ENCODE data around the gene GABRD. TPM values are rescaled to one million over a fixed set of nuclear protein-coding genes. Genes with fewer than 3 reads are reported as not detected.
"Not testable (repeated sequence)": the region's sequence is repeated elsewhere in the genome, so short reads cannot be mapped to it uniquely, and the experiment has no call there.

Gene GABRD, protein sequence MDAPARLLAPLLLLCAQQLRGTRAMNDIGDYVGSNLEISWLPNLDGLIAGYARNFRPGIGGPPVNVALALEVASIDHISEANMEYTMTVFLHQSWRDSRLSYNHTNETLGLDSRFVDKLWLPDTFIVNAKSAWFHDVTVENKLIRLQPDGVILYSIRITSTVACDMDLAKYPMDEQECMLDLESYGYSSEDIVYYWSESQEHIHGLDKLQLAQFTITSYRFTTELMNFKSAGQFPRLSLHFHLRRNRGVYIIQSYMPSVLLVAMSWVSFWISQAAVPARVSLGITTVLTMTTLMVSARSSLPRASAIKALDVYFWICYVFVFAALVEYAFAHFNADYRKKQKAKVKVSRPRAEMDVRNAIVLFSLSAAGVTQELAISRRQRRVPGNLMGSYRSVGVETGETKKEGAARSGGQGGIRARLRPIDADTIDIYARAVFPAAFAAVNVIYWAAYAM
- total RNA-seq: not detected

DNA sequence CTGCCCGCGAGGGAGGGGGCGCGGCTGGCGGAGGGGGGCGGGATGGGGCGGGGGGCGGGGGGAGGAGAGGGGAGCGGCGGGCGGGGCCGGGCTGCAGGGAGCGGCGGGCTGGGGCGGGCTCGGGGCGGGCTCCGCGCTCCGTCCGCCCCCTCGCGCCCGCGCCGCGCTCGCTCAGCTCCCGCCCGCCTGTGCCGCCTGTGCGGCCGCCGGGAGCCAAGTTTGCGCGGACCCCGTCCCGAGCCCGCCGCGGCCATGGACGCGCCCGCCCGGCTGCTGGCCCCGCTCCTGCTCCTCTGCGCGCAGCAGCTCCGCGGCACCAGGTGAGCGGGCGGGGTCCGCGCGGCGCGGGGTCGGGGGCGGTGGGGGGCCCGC, at the start of gene GABRD:
GABRD (plus strand) TSS at position 174 of the 372 bp plus-strand sequence; CDS start at position 253, 79 bp downstream.
- Mint-ChIP-seq H3K36me3 (ENCODE audit: low read depth) (no peaks in the 10 kb centered on the region), H3K4me3 (no peak within 1 kb of the TSS), H3K4me1 (peaks cover 2% of the 10 kb centered on the region), H3K9me3 (no peaks in the 10 kb centered on the region), H3K27me3 (peaks cover 59% of the 10 kb centered on the region), H3K27ac (no peak within 1 kb of the TSS)
- POLR2A ChIA-PET: no interaction called here
- CTCF ChIA-PET: no interaction called here
- no peak for DNase-seq

DNA sequence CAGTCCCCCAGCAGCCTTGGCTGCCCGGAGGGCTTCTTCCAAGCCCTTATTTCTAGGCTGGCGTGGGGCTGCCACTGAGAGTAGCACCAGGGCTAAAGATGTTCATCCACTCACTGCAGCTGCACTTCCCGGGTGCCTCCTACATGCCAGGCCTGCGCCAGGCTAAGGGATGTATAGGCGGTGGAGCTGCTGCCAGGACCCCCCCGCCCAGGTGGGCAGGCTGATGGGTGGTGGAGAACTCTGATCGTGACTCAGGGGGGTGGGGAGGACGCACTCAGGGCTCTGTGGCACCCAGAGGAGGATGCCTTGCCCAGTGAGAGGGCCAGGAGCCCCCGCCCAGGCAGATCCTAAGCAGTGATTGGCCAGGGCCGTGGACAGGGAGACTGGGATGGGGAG, 49.6 kb upstream of the GABRD start:
- Mint-ChIP-seq H3K27ac (no peak overlapping the region), H3K4me3 (no peak overlapping the region), H3K27me3 (no peaks in the 10 kb centered on the region), H3K4me1 (no peaks in the 10 kb centered on the region), H3K36me3 (ENCODE audit: low read depth) (no peaks in the 10 kb centered on the region), H3K9me3 (peaks cover 10% of the 10 kb centered on the region)
- DNase-seq: no peak
- CTCF ChIA-PET: no interaction called here
- POLR2A ChIA-PET: no interaction called here

DNA sequence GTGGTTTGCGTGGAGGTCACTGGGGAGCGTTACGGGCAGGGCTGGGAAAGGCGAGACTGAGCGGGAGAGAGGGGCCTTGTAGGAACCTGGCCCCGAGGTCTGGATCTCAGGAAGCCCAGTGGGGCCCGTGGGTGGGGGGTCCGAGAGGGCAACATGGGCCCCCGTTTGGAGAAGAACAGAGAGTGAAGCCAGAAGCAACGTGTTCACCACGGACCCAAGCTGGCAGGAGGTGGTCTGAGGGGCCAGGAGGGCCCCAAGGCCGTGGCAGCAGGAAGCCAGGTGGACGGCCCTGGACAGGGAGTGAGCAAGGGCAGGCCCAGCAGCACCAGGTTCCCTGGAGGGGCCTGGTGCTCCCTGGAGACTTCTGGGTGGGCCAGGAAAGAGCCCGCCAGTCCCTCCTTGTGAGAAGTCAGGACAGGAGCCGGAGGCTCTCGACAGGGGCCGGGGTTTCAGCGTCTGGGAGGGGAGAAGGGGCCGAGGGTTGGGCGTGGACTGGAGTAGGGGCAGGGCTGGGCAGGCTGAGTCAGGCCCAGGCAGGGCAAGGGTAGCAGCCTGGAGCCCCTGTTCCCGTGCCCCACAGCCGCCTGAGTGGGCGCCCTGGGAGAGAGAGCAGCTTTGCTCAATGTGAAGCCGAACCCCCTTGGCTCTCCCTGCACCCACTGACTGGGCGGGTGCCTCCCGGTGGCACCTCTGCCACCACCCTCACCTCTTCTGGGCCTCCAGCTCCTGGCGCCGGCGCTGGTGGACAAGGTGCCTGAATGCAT, 49.0 kb upstream of the GABRD start:
- ChIA-PET CTCF (no interaction called here), POLR2A (no interaction called here)
- Mint-ChIP-seq H3K4me1 (no peaks in the 10 kb centered on the region), H3K27me3 (no peaks in the 10 kb centered on the region), H3K9me3 (peaks cover 10% of the 10 kb centered on the region), H3K27ac (no peak overlapping the region), H3K4me3 (no peak overlapping the region), H3K36me3 (ENCODE audit: low read depth) (no peaks in the 10 kb centered on the region)
- no peak for DNase-seq

DNA sequence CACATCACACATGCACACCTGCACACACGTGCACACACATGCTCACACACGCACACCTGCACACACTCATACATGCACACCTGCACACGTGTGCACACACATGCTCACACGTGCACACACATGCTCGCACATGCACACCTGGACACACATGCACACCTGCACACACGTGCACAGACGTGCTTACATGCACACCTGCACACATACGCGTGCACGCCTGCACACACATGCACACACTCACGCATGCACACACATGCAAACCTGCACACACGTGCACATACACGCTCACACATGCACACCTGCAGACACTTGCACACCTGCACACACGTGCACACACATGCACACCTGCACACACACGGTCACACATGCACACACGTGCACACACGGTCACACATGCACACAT, 48.1 kb upstream of the GABRD start:
- DNase-seq: no peak
- POLR2A ChIA-PET: no interaction called here
- no peaks in the 10 kb centered on the region for H3K36me3 Mint-ChIP-seq (ENCODE audit: low read depth)
- H3K27me3 Mint-ChIP-seq: no peaks in the 10 kb centered on the region
- peaks cover 10% of the 10 kb centered on the region for H3K9me3 Mint-ChIP-seq
- no peaks in the 10 kb centered on the region for H3K4me1 Mint-ChIP-seq
- no peak overlapping the region for H3K4me3 Mint-ChIP-seq
- CTCF ChIA-PET: no interaction called here
- H3K27ac Mint-ChIP-seq: no peak overlapping the region

DNA sequence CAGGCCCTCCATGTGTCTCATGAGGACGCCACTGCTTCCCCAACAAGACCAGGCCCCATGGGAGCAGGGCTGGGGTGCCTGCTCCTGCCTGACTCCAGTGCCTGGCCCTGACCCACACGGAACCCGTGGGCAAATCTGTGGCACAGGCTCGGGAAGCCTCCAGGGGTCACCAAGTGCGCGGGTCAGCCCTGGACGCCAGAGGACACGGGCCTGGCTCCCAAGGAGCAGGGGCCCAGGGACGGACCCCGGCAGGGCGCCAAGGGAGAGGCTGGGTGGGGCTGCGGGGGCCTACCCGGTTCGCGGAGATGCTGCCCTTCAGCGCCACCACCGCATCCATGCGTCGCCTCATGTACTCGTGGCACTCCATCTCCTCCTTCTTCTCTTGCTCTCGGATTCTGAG, 47.5 kb upstream of the GABRD start:
- H3K27ac Mint-ChIP-seq: no peak overlapping the region
- POLR2A ChIA-PET: no interaction called here
- no peaks in the 10 kb centered on the region for H3K36me3 Mint-ChIP-seq (ENCODE audit: low read depth)
- peaks cover 10% of the 10 kb centered on the region for H3K9me3 Mint-ChIP-seq
- H3K27me3 Mint-ChIP-seq: no peaks in the 10 kb centered on the region
- CTCF ChIA-PET: no interaction called here
- no peak overlapping the region for H3K4me3 Mint-ChIP-seq
- no peak for DNase-seq
- no peaks in the 10 kb centered on the region for H3K4me1 Mint-ChIP-seq

DNA sequence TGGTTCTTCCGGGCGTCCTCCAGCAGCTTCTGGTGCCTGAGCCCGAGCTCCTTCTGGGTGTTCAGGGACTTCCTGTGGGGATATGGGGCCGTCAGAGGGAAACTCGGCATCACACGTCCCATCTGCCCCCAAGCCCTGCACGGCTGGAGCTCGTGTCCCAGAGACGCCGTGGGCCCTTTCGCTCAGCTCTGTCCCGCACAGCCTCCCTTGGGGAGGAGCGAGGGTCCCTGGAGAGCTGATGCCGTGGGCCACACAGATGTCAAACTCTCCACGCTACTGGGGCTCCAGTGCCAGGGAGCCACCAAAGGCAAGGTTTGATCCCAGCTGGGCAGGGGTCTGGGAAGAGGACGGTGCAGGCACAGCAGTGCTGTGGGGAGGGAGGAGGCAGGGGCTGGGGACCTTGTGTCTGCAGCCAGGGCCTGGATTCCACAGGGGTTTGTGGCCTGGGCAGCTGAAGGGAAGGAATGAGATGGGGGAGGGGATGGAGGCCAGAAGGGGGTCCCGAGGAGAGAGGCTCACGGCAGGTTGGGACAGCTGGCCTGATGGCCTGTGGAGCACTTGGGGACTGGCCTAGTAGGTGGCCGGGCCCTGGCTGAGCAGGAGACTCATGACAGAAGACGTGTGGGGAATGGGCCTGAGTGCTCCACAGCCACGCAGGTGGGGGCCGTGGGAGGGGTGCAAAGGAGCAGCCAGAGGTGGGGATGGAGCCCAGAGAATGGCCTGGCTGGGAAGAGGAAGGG, 46.0 kb upstream of the GABRD start:
- Mint-ChIP-seq H3K27me3 (no peaks in the 10 kb centered on the region), H3K4me1 (no peaks in the 10 kb centered on the region), H3K27ac (no peak overlapping the region), H3K9me3 (peaks cover 10% of the 10 kb centered on the region), H3K36me3 (ENCODE audit: low read depth) (no peaks in the 10 kb centered on the region), H3K4me3 (no peak overlapping the region)
- ChIA-PET CTCF (no interaction called here), POLR2A (no interaction called here)
- DNase-seq: no peak

DNA sequence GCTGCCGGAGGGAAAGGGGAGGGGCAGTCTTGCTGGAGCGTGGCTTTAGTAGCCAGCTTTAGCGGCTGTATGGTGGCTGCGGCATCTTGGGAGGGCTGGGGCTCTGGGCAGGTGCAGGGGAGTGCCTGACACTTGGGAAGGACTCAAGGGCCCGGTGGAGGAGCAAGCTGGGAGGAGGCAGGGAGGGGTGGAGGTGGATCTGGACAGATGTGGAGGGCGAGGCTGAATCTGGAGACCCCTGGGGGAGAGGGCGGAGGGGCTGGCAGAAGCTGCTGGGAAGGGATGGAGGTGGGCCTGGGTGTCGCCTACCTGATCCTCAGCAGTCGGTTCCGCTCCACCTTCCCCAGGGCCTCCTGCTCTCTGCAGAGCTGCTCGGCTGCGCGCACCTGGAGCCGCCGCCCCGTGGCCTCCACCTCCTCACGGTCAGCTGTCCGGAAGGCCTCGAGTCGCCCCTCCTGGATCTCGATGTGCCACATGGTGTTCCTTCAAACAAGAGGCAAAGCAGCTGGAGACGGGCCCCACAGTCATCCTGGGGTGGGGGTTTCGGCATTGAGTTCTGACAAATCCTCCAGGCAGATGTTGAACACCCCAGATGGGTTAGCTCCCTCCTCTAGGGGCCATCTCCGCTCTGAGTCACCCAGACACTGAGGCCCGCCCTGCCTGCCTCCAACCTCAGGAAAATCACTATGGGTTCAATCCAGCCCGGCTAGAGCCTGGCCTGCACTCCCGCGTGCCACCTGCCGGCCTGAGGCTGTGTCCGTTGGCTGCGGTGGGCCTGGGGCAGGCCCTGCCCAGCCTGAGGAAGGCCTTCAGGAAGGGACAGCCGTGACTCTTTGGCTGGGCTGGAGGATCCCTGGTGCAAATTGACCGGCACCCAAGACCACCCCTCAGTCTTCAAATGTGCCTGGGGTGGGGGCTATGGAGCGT, 45.2 kb upstream of the GABRD start:
- CTCF ChIA-PET: no interaction called here

DNA sequence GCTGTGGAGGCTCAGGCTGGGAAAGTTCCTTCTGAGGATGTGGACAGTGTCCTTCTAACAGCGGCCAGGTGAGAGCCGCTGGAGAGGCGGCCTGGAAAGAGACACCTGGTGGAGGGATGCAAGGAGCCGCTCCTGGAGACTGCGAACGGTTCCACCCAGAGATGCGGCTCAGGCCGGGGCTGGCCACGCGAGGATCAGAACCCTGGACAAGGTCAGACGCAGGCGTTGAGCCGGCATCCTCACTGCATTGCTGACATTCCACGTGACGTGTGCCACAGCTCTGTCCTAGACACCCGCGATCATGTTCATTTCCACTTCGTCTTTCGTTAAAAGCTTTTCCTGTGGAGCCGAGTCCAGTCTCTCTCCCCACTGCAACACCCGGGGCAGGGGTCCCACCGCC, 44.3 kb upstream of the GABRD start:
- CTCF ChIA-PET: no interaction called here

More for the DNA sequence above, 45.2 kb upstream of the GABRD start:
- H3K36me3 Mint-ChIP-seq (ENCODE audit: low read depth): peaks cover 3% of the 10 kb centered on the region
- no peak overlapping the region for H3K27ac Mint-ChIP-seq
- H3K9me3 Mint-ChIP-seq: peaks cover 15% of the 10 kb centered on the region
- POLR2A ChIA-PET: no interaction called here
- no peak overlapping the region for H3K4me3 Mint-ChIP-seq
- H3K4me1 Mint-ChIP-seq: no peaks in the 10 kb centered on the region
- no peaks in the 10 kb centered on the region for H3K27me3 Mint-ChIP-seq
- DNase-seq: no peak

DNA sequence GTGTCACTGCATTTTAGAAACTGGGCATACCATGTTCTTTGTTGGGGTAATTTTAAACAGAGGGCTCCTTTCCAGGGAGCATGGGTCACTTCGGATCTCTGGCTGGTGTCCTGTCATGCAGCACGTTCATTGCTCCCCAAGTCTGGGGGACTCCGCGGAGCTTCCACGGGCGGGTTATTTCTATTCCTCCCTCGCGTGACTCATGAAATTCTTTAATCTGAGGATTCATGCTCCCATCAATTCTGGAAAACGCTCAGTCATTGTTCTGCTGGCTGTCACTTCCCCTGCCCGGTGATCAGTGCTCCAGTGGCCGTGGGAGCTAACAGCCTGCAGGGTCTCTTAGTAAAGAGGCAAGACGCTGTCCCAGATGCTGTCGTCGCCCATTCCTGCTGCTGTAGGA, 43.6 kb upstream of the GABRD start:
- Mint-ChIP-seq H3K36me3 (ENCODE audit: low read depth) (peaks cover 7% of the 10 kb centered on the region), H3K27ac (no peak overlapping the region), H3K4me3 (no peak overlapping the region), H3K27me3 (no peaks in the 10 kb centered on the region), H3K4me1 (no peaks in the 10 kb centered on the region), H3K9me3 (peaks cover 20% of the 10 kb centered on the region)
- no peak for DNase-seq
- POLR2A ChIA-PET: no interaction called here
- CTCF ChIA-PET: no interaction called here

More for the DNA sequence above, 44.3 kb upstream of the GABRD start:
- no peak for DNase-seq
- Mint-ChIP-seq H3K27me3 (no peaks in the 10 kb centered on the region), H3K9me3 (peaks cover 19% of the 10 kb centered on the region), H3K4me3 (no peak overlapping the region), H3K27ac (no peak overlapping the region), H3K4me1 (no peaks in the 10 kb centered on the region), H3K36me3 (ENCODE audit: low read depth) (peaks cover 7% of the 10 kb centered on the region)
- POLR2A ChIA-PET: no interaction called here

DNA sequence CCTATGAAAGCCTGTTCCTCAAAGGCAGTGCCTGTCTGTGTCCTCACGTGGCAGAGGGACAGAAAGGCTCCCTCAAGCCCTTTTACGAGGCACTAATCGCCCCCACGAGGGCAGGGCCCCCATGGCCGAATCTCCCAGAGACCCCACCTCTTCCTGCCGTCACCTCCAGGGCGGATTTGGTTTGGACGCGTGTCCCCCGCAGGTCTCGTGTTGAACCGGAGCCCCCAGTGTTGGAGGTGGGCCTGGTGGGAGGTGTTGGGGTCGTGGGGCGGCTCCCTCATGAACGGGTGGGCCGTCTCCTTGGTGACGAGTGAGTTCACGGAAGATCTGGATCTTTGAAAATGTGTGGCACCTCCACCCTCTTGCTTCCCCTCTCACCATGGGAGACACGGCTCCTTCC, 43.1 kb upstream of the GABRD start:
- H3K27ac Mint-ChIP-seq: no peak overlapping the region
- ChIA-PET CTCF (no interaction called here), POLR2A (interaction anchor here (0.7 kb wide), 1 partner anchor 372 kb away, joined by 3 read pairs; no protein-coding TSS in a partner anchor)
- no peaks in the 10 kb centered on the region for H3K27me3 Mint-ChIP-seq
- no peak overlapping the region for H3K4me3 Mint-ChIP-seq
- peaks cover 17% of the 10 kb centered on the region for H3K9me3 Mint-ChIP-seq
- no peaks in the 10 kb centered on the region for H3K4me1 Mint-ChIP-seq
- no peak for DNase-seq
- peaks cover 7% of the 10 kb centered on the region for H3K36me3 Mint-ChIP-seq (ENCODE audit: low read depth)

DNA sequence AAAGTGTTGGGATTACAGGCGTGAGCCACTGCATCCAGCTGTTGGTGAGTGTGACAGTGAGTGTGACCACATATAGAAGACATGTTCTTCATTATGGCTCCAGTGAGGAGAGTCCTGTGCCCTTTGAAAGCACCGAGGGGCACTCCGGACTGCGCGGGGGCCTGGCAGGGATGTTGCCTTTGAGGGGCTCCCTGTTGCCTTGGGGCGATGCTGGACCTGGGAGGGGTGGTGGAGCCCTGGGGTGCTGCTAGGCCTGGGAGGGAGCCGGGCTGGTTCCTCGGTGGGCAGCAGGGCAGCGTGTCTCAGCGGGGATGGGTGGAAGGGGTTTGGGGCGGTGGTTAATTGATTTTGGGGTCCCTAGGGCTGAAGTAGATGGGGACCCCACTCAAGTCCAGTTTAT, 41.0 kb upstream of the GABRD start:
- CTCF ChIA-PET: no interaction called here
- Mint-ChIP-seq H3K9me3 (peaks cover 11% of the 10 kb centered on the region), H3K4me1 (no peaks in the 10 kb centered on the region), H3K27me3 (no peaks in the 10 kb centered on the region), H3K36me3 (ENCODE audit: low read depth) (peaks cover 7% of the 10 kb centered on the region), H3K27ac (no peak overlapping the region), H3K4me3 (no peak overlapping the region)
- POLR2A ChIA-PET: no interaction called here
- no peak for DNase-seq

DNA sequence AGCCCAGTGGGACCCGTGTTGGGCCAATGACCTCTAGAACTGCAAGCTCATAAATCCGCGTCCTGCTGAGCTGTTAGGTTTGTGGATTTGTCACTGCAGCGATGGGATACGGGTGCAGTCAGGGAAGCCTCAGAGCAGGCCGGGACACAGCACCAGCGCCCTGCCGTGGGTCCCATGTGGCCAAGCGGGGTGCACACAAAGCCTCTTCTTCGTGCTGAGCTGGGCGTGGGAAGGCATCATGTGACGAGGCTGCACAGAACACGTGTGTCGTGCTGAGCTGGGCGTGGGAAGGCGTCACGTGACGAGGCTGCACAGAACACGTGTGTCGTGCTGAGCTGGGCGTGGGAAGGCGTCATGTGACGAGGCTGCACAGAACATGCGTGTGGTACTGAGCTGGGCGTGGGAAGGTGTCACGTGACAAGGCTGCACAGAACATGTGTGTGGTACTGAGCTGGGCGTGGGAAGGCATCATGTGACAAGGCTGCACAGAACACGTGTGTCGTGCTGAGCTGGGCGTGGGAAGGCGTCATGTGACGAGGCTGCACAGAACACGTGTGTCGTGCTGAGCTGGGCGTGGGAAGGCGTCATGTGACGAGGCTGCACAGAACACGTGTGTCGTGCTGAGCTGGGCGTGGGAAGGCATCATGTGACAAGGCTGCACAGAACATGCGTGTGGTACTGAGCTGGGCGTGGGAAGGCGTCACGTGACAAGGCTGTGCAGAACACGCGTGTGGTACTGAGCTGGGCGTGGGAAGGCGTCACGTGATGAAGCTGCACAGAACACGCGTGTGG, 40.3 kb upstream of the GABRD start:
- H3K27me3 Mint-ChIP-seq; H3K4me3 Mint-ChIP-seq; CTCF ChIA-PET; H3K4me1 Mint-ChIP-seq; POLR2A ChIA-PET; H3K36me3 Mint-ChIP-seq (ENCODE audit: low read depth); DNase-seq; H3K27ac Mint-ChIP-seq: not testable (repeated sequence)
- H3K9me3 Mint-ChIP-seq: peaks cover 11% of the 10 kb centered on the region

Measured in activated CD4-positive, alpha-beta memory T cell treated with anti-CD3 and anti-CD28 coated beads, Interleukin-2, amount 10 ng/mL, durations not matched to agents 7 days and 5 days (primary cell).